Stimulated activated CD8-positive, alpha-beta memory T cell treated with anti-CD3 and anti-CD28 coated beads, Interleukin-12 subunit alpha, Interleukin-12 subunit beta, amount 100 ng/mL, for 24 hours (primary cell): ENCODE results near the gene KCNH5.

Experiments used
- DNase-seq: peaks from one replicate; pipeline ENCODE4 v3.0.0-alpha.2; 2020; ENCODE audit errors: extremely low read depth

The KCNH5 gene

GRCh38 chr14:62988967-62989366 lies 56.3 kb downstream of the KCNH5 start:
- no peak for DNase-seq

- DNase-seq, result no peak
Observed at GRCh38 chr14:62983821-62984220, 61.4 kb downstream of the KCNH5 start.

- DNase-seq, result no peak
Observed at GRCh38 chr14:62980693-62981092, 64.6 kb downstream of the KCNH5 start.

- no peak for DNase-seq
Observed at GRCh38 chr14:62957562-62957961, 87.7 kb downstream of the KCNH5 start.

GRCh38 chr14:62956413-62956812 lies 88.8 kb downstream of the KCNH5 start:
- DNase-seq, result no peak

GRCh38 chr14:62954165-62954564 lies 91.1 kb downstream of the KCNH5 start:
- DNase-seq, result no peak

GRCh38 chr14:62952226-62952625 lies 93.0 kb downstream of the KCNH5 start:
- no peak for DNase-seq

- DNase-seq, result no peak
Observed at GRCh38 chr14:62947301-62947700, 98.0 kb downstream of the KCNH5 start.

GRCh38 chr14:62946221-62946620 lies 99.0 kb downstream of the KCNH5 start:
- no peak for DNase-seq

GRCh38 chr14:62943202-62943601 lies 102.1 kb downstream of the KCNH5 start:
- DNase-seq, result no peak

GRCh38 chr14:62939970-62940369 lies 105.3 kb downstream of the KCNH5 start:
- no peak for DNase-seq

GRCh38 chr14:62938778-62939177 lies 106.5 kb downstream of the KCNH5 start:
- DNase-seq, result no peak

- DNase-seq, result no peak
Observed at GRCh38 chr14:62934439-62934838, 110.8 kb downstream of the KCNH5 start.

GRCh38 chr14:62921466-62921865 lies 123.8 kb downstream of the KCNH5 start:
- no peak for DNase-seq

GRCh38 chr14:62916551-62916950 lies 128.7 kb downstream of the KCNH5 start:
- no peak for DNase-seq

- no peak for DNase-seq
Observed at GRCh38 chr14:62914873-62915272, 130.4 kb downstream of the KCNH5 start.

GRCh38 chr14:62914025-62914424 lies 131.2 kb downstream of the KCNH5 start:
- no peak for DNase-seq

- DNase-seq, result no peak
Observed at GRCh38 chr14:62908506-62908905, 136.8 kb downstream of the KCNH5 start.

- DNase-seq, result no peak
Observed at GRCh38 chr14:62905566-62905965, 139.7 kb downstream of the KCNH5 start.

- DNase-seq, result no peak
Observed at GRCh38 chr14:62897771-62898170, 147.5 kb downstream of the KCNH5 start.

GRCh38 chr14:62896932-62897456 lies 148.3 kb downstream of the KCNH5 start:
- DNase-seq, result no peak

- no peak for DNase-seq
Observed at GRCh38 chr14:62894736-62895135, 150.5 kb downstream of the KCNH5 start.

- no peak for DNase-seq
Observed at GRCh38 chr14:62889364-62889763, 155.9 kb downstream of the KCNH5 start.

- DNase-seq, result no peak
Observed at GRCh38 chr14:62886461-62886860, 158.8 kb downstream of the KCNH5 start.

- no peak for DNase-seq
Observed at GRCh38 chr14:62885451-62885850, 159.8 kb downstream of the KCNH5 start.
